Ovary (tissue), 9 donors: ENCODE data around the gene RAB40C. TPM values are rescaled to one million over a fixed set of nuclear protein-coding genes. Genes with fewer than 3 reads are reported as not detected.

ENCODE experiments used
- DNase-seq, 5 donors: peaks; one replicate each; pipeline ENCODE4 v3.0.0-alpha.2; 2019 to 2020
- H3K27ac ChIP-seq, 2 donors: fragments of 200-600 bp; one replicate each; pipeline versions ENCODE4 v1.5.1 to v1.8.0; 2019 to 2022
- H3K27me3 ChIP-seq: fragments of 200-600 bp; one replicate; pipeline ENCODE4 v1.8.0; 2022
- H3K36me3 ChIP-seq: fragments of 200-600 bp; sonication (generic); one replicate; pipeline ENCODE4 v1.5.1; 2019
- H3K4me1 ChIP-seq: one replicate; pipeline ENCODE4 v1.8.1; 2013; ENCODE audit warnings: mild to moderate bottlenecking, moderate library complexity; ENCODE audit not compliant: insufficient read depth
- H3K4me3 ChIP-seq: fragments of 200-600 bp; sonication (generic); one replicate; pipeline ENCODE4 v1.5.1; 2017
- H3K9me3 ChIP-seq, 2 donors: fragments of 200-600 bp in 1 of 2; sonication (generic) in 1 of 2; one replicate each; pipeline versions ENCODE4 v1.5.1 to v1.8.1; 2013 to 2019; ENCODE audit warnings: mild to moderate bottlenecking in 1 of 2, moderate library complexity in 1 of 2
- EP300 ChIP-seq: sonication (generic); formaldehyde crosslinking; IDR thresholded peaks from one replicate; pipeline ENCODE4 v1.6.1; 2017; ENCODE audit warnings: antibody characterized with exemption
- POLR2A ChIP-seq: fragments of 450-650 bp; IDR thresholded peaks from one replicate; pipeline ENCODE4 v1.6.1; 2017; ENCODE audit warnings: antibody characterized with exemption, mild to moderate bottlenecking, moderate library complexity
- WGBS, 3 donors: extraction: QIAGEN DNeasy Blood & Tissue Kit in 1 of 3; methylation state at CpG; one replicate each; pipeline versions ENCODE4 v1.1.5 to v1.1.7; 2013 to 2017; 5-methylcytosine and 5-hydroxymethylcytosine counted together
- intact Hi-C, 4 donors: fragments of 100-400 bp; cut with DNase I; formaldehyde crosslinking; loops; one replicate each; pipeline versions ENCODE4 v1.11.0 to v1.15.1; 2022 to 2023
- polyA plus RNA-seq, 2 donors: library from polyadenylated mRNA; stranded (reverse); fragments of 200-250 nt in 1 of 2; fragments of 350-450 nt in 1 of 2; fragmentation: Illumina TruSeq in 1 of 2; extraction: RNeasy Lipid Tissue Mini Kit (QIAGEN cat#74804) in 1 of 2; gene quantifications; one replicate each; pipeline ENCODE4 v1.2.3, GENCODE V29; 2013 to 2014
- total RNA-seq, 7 donors: library from RNA; depleted of rRNA in 2 of 7; stranded (reverse); fragments of >200 nt in 2 of 7; fragmentation: NEBNext Ultra II Directional in 3 of 7; extraction: Animal tissue kit (Norgen Biotek cat#: 25700) in 3 of 7; gene quantifications; one replicate each; pipeline versions ENCODE4 v1.1.0 to v1.2.4, GENCODE V29; 2016 to 2023
- TF ChIP-seq, protein P1 (sequence below), 3 donors: fragments of 450-650 bp in 2 of 3; fragments of 200-600 bp in 1 of 3; IDR thresholded peaks; one replicate each; pipeline versions ENCODE4 v1.5.1 to v1.8.0; 2016 to 2022; ENCODE audit warnings: antibody characterized with exemption in 3 of 3, mild to moderate bottlenecking in 1 of 3
- donor health status: DM: no; HTN: no; CAD: no; lungs with moderate emphysema.
- donor health status: DM: no; HTN: no; CAD: no.
- donor health status: Bipolar disorder and iron deficiency.
- donor health status: DM: yes; HTN: yes; CAD: no.
- donor health status: DM: no; HTN: no; CAD: no.
- donor health status: DM: yes; HTN: yes; CAD: no.

Gene RAB40C
- total and polyA plus RNA-seq, 9 donors = 1.9 to 24.1 (median 21.0) TPM

DNA sequence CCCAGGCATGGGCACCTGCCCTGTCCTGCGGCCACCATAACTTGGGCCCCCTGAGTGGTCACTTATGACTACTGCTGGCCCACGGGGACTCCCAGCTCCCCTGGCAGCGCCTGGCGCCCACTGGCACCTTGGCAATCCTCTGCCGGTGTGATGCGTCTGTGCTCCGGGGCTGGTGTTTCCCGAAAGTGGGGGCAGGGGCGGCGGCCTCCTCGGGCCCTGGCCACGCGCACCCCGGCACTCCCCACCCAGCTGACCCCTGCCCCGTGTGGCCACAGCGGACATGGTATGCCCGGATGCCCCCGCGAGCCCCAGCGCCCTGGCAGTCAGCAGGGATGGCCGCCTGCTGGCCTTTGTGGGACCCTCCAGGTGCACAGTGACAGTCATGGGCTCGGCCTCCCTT lies 67.6 kb downstream of the RAB40C start:
- Histone ChIP-seq H3K27me3 (no peaks in the 10 kb centered on the region), H3K36me3 (no peaks in the 10 kb centered on the region), H3K4me3 (no peak overlapping the region), H3K9me3 (no peaks in the 10 kb centered on the region), H3K4me1 (peaks cover 5% of the 10 kb centered on the region), H3K27ac (no peak overlapping the region)
- 89 to 92% (median 91%) methylated on average over 22 of the region's 22 CpGs for WGBS, 3 donors
- TF ChIP-seq POLR2A (no peak), EP300 (no peak)
- TF ChIP-seq, protein P1, sequence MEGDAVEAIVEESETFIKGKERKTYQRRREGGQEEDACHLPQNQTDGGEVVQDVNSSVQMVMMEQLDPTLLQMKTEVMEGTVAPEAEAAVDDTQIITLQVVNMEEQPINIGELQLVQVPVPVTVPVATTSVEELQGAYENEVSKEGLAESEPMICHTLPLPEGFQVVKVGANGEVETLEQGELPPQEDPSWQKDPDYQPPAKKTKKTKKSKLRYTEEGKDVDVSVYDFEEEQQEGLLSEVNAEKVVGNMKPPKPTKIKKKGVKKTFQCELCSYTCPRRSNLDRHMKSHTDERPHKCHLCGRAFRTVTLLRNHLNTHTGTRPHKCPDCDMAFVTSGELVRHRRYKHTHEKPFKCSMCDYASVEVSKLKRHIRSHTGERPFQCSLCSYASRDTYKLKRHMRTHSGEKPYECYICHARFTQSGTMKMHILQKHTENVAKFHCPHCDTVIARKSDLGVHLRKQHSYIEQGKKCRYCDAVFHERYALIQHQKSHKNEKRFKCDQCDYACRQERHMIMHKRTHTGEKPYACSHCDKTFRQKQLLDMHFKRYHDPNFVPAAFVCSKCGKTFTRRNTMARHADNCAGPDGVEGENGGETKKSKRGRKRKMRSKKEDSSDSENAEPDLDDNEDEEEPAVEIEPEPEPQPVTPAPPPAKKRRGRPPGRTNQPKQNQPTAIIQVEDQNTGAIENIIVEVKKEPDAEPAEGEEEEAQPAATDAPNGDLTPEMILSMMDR (IDR thresholded peaks at IDR 0.05) = no peak
- no peak for DNase-seq
- intact Hi-C loops = loop anchor here in 2 of 4 donors (5.0 to 10.0 kb wide), 2 partner anchors 70 to 273 kb away; partner anchors contain the start of gene PGAP6 (in 1 of the 2)

GRCh38 chr16:658679-659571 lies 69.1 kb downstream of the RAB40C start:
- no peak overlapping the region for H3K27ac ChIP-seq
- peaks cover 5% of the 10 kb centered on the region for H3K4me1 ChIP-seq
- 86 to 89% (median 89%) methylated on average over 34 to 35 of the region's 35 CpGs for WGBS, 3 donors
- no peak overlapping the region for H3K4me3 ChIP-seq
- intact Hi-C loops = loop anchor here in 2 of 4 donors (5.0 to 10.0 kb wide), 2 partner anchors 72 to 274 kb away; partner anchors contain the start of gene PGAP6 (in 1 of the 2)
- H3K36me3 ChIP-seq = no peaks in the 10 kb centered on the region
- no peaks in the 10 kb centered on the region for H3K9me3 ChIP-seq
- DNase-seq = peak in 1 of 5 donors; percentile 42
- TF ChIP-seq, protein P1 (IDR thresholded peaks at IDR 0.05) = no peak
- no peak for TF ChIP-seq POLR2A
- no peak for TF ChIP-seq EP300
- H3K27me3 ChIP-seq = no peaks in the 10 kb centered on the region

DNA sequence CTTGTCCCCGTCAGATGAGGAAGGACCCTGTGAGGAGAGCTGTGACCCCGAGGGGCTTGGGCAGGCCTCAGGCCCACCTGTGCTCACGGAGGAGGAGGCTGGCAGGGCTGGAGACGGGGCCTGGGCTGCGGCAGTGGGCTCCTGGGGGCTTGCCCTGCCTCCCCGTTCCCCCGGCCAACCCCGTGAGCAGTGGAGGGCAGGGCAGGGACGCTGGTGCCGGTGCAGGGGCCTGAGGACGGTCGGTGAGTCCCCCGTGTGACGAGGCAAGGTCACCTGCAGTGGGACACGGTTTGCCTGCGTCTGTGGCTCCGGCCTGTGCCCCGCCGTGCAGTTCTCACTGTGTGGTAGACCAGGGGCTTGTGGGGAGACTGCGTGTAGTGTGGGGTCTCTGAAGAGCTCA lies 69.8 kb downstream of the RAB40C start:
- intact Hi-C loops = loop anchor here in 3 of 4 donors (5.0 to 10.0 kb wide), 4 partner anchors 72 to 275 kb away; partner anchors contain the start of gene PGAP6 (in 2 of the 3)
- no peak overlapping the region for H3K27ac ChIP-seq
- TF ChIP-seq, protein P1 (IDR thresholded peaks at IDR 0.05) = no peak
- TF ChIP-seq EP300 = no peak
- no peak for TF ChIP-seq POLR2A

DNA sequence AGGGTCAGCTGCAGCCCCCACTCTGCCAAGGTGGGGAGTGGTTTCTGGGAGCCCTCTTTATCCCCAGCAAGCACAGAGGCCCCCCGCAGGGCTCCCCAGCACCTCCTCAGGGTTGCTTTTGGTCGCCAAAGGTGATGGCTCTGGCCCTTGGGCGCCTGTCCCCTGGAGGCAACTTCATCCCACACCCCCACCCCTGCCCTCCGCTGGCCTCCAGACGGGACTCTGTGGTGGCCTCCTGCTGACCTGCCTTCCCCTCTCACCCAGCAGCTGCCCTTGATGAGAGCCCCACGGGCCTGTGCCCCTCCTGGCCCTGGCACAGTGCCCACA lies 70.2 kb downstream of the RAB40C start:
- DNase-seq = peak in 1 of 5 donors; percentile 58
- no peaks in the 10 kb centered on the region for H3K27me3 ChIP-seq
- TF ChIP-seq, protein P1 (IDR thresholded peaks at IDR 0.05) = no peak
- TF ChIP-seq EP300 (no peak), POLR2A (no peak)
- 53 to 62% (median 58%) methylated on average over 6 of the region's 6 CpGs for WGBS, 3 donors
- H3K4me3 ChIP-seq = no peak overlapping the region
- peak overlapping the region; percentile 66 to 74 for H3K27ac ChIP-seq
- intact Hi-C loops = loop anchor here in 2 of 4 donors (5.0 to 10.0 kb wide), 3 partner anchors 78 to 275 kb away; partner anchors contain the start of gene PGAP6 (in 1 of the 2)
- no peaks in the 10 kb centered on the region for H3K36me3 ChIP-seq
- no peaks in the 10 kb centered on the region for H3K9me3 ChIP-seq
- H3K4me1 ChIP-seq = peaks cover 5% of the 10 kb centered on the region

More for the DNA sequence above, 69.8 kb downstream of the RAB40C start:
- Histone ChIP-seq H3K4me3 (no peak overlapping the region), H3K27me3 (no peaks in the 10 kb centered on the region), H3K36me3 (no peaks in the 10 kb centered on the region), H3K9me3 (no peaks in the 10 kb centered on the region), H3K4me1 (peaks cover 5% of the 10 kb centered on the region)
- WGBS, 3 donors = 78 to 85% (median 81%) methylated on average over 19 to 20 of the region's 20 CpGs
- DNase-seq = no peak
